ENCODE results near the gene COPZ1. TPM values are rescaled to one million over a fixed set of nuclear protein-coding genes. Genes with fewer than 3 reads are reported as not detected.
A peak's percentile ranks its signal among the peaks of the same experiment; 100 is the strongest.

Gene COPZ1
- total RNA-seq, 1 experiment from 2014 or later = 207 TPM

DNA sequence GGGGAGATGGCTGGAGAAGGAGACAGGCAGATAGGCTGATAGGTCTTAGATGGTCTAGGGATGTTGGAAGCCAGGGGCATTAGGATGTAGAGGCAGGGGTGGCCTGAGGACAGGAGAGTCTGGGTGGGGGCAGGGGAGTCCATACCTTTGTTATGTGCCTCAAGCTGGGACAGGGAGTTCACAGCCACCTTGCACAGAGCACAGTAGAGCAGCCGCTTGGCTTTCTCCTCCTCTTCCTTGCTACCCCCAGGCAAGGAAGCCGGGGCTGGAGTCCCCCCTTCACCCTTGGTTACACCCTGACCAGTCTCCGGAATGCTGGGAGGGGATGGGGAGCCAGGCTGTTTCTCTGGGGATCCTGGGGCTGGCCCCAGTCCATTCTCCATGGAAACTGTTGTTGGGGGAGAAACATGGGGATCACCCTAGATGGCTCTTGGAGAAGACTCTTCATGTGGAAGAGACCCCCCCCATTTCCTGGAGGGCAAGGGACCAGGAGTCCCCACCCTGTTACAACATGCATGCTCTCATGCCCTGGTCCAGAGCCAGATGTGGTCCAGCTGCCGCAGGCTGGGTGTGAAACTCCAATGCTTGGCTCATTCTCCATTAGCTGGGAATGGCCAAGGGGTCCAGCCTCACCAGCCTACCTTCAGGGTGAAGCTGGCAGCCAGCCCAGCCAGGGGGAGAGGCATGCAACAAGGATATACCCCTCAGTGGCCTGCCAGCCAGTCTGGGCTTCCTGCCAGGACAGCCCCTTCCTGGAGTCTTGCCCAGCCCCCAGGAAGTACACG, 46.6 kb downstream of the COPZ1 start:
- Mint-ChIP-seq H3K9me3 (ENCODE audit: unreplicated experiment) (no peaks in the 10 kb centered on the region), H3K27ac (ENCODE audit: low read depth, unreplicated experiment) (no peak overlapping the region), H3K4me1 (ENCODE audit: insufficient read depth, unreplicated experiment) (peaks cover 48% of the 10 kb centered on the region), H3K4me3 (ENCODE audit: unreplicated experiment) (no peak overlapping the region), H3K36me3 (ENCODE audit: insufficient read depth, unreplicated experiment) (no peaks in the 10 kb centered on the region), H3K27me3 (ENCODE audit: insufficient read depth, unreplicated experiment) (no peaks in the 10 kb centered on the region)
- no TSS peak for BruUV-seq (replicated peaks)
- ChIA-PET CTCF (interaction anchor here (0.5 to 5.8 kb wide), 30 partner anchors 9 to 170 kb away, joined by 3 to 109 read pairs (median 5); partner anchors contain the start of genes HNRNPA1 and ZNF385A), POLR2A (interaction anchor here (1.6 to 2.0 kb wide), 2 partner anchors 8 to 92 kb away, joined by 6 to 20 read pairs; partner anchors contain the start of genes CBX5 and HNRNPA1)
- DNase-seq (ENCODE audit: unreplicated experiment) = peak; percentile 51
- TF ChIP-seq, protein P1, sequence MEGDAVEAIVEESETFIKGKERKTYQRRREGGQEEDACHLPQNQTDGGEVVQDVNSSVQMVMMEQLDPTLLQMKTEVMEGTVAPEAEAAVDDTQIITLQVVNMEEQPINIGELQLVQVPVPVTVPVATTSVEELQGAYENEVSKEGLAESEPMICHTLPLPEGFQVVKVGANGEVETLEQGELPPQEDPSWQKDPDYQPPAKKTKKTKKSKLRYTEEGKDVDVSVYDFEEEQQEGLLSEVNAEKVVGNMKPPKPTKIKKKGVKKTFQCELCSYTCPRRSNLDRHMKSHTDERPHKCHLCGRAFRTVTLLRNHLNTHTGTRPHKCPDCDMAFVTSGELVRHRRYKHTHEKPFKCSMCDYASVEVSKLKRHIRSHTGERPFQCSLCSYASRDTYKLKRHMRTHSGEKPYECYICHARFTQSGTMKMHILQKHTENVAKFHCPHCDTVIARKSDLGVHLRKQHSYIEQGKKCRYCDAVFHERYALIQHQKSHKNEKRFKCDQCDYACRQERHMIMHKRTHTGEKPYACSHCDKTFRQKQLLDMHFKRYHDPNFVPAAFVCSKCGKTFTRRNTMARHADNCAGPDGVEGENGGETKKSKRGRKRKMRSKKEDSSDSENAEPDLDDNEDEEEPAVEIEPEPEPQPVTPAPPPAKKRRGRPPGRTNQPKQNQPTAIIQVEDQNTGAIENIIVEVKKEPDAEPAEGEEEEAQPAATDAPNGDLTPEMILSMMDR (IDR thresholded peaks at IDR 0.05; ENCODE audit: unreplicated experiment) = no peak
- intact Hi-C loops (cut with micrococcal nuclease) = no loop called here

DNA sequence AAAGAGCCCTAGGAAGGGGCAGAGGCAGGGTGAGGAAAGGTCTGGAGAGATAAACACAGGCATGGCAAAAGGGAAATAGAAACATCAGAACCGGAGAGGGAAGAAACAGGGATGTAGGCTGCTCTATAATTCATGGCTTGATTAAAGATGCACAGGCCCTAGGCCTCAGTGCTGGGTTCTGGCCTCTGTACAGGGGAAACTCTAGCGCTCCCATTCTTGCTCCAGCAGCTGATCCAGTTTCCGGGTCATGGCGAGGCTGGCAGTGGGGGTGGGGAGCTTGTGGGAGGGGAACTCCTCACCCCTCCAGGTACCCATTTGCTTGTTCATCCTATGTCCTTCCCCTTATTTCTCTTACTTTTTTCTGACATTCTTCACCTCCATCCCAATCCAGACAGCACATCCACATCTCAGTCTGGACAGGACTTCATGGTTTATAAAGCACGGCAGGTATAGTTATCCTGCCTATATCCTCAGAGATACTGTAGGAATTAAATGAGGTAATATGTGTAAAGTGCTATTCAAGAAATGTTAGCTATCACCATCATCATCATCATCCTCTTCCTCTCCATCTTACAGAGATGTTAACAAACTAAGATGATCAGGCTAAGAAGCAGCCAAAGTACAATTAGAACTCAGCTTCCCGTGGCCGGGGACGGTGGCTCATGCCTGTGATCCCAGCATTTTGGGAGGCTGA, 47.3 kb downstream of the COPZ1 start:
- H3K4me1 Mint-ChIP-seq (ENCODE audit: insufficient read depth, unreplicated experiment) = peaks cover 48% of the 10 kb centered on the region
- no peaks in the 10 kb centered on the region for H3K36me3 Mint-ChIP-seq (ENCODE audit: insufficient read depth, unreplicated experiment)
- no peak overlapping the region for H3K4me3 Mint-ChIP-seq (ENCODE audit: unreplicated experiment)
- BruUV-seq (replicated peaks) = no TSS peak
- no peaks in the 10 kb centered on the region for H3K27me3 Mint-ChIP-seq (ENCODE audit: insufficient read depth, unreplicated experiment)
- POLR2A ChIA-PET = interaction anchor here (0.6 kb wide), 1 partner anchor 150 kb away, joined by 4 read pairs; no protein-coding TSS in a partner anchor
- no peak for DNase-seq (ENCODE audit: unreplicated experiment)
- intact Hi-C loops (cut with micrococcal nuclease) = no loop called here
- CTCF ChIA-PET = interaction anchor here (0.6 to 5.8 kb wide), 15 partner anchors 8 to 717 kb away, joined by 3 to 109 read pairs (median 6); no protein-coding TSS in a partner anchor
- H3K9me3 Mint-ChIP-seq (ENCODE audit: unreplicated experiment) = no peaks in the 10 kb centered on the region
- TF ChIP-seq, protein P1 (IDR thresholded peaks at IDR 0.05; ENCODE audit: unreplicated experiment) = no peak
- no peak overlapping the region for H3K27ac Mint-ChIP-seq (ENCODE audit: low read depth, unreplicated experiment)

DNA sequence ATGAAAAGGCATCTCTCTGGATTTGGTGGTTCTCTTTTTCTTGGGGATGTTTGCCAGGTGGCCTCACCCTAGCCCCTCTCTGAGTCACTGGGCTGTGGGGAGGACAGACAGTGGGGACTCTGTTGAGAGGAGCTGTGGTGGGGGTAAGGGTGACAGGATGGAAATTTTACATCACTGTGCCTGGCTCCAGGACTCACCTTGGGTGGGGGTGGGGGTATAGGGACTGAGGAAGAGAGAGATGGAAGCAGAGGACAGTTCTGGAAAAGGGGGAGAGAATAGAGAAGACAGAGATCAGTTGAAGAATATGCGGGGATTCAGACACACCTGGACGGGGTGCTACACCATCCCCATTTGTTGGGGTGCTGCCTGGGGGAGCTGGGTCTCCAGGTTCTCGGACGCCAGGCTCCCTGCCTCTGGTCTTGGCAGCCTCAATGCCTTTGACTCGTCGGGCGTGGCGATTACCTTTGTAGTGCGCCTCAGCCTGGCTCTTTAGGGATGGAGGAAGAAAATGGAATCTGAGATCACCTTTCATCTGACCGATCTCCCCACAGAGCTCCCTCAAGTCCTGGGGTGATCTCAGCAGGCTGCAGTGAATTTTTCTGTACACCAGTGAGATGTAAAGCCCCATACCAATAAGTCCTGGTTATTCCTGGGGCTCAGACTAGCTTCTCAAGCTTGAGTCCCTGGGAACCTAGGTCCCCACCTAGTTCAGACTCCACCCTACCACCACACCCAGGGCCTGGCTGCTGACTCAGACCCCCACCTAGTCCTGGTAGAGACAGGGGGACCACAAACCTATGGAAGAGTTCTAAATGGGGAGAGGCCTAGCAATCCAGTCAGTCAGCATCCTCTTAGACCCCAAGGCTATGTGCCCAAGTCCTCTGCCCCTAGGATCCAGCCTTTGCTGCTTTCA, 49.0 kb downstream of the COPZ1 start:
- Mint-ChIP-seq H3K4me3 (ENCODE audit: unreplicated experiment) (peak overlapping the region; percentile 11), H3K4me1 (ENCODE audit: insufficient read depth, unreplicated experiment) (peaks cover 49% of the 10 kb centered on the region), H3K36me3 (ENCODE audit: insufficient read depth, unreplicated experiment) (no peaks in the 10 kb centered on the region), H3K27me3 (ENCODE audit: insufficient read depth, unreplicated experiment) (no peaks in the 10 kb centered on the region), H3K9me3 (ENCODE audit: unreplicated experiment) (no peaks in the 10 kb centered on the region), H3K27ac (ENCODE audit: low read depth, unreplicated experiment) (no peak overlapping the region)
- no TSS peak for BruUV-seq (replicated peaks)
- intact Hi-C loops (cut with micrococcal nuclease) = no loop called here
- no peak for DNase-seq (ENCODE audit: unreplicated experiment)
- TF ChIP-seq, protein P1 (IDR thresholded peaks at IDR 0.05; ENCODE audit: unreplicated experiment) = no peak
- ChIA-PET POLR2A (no interaction called here), CTCF (interaction anchor here (0.6 to 5.8 kb wide), 10 partner anchors 7 to 123 kb away, joined by 3 to 109 read pairs (median 4); no protein-coding TSS in a partner anchor)
